ENCODE measurements around the gene FGF12.

DNA sequence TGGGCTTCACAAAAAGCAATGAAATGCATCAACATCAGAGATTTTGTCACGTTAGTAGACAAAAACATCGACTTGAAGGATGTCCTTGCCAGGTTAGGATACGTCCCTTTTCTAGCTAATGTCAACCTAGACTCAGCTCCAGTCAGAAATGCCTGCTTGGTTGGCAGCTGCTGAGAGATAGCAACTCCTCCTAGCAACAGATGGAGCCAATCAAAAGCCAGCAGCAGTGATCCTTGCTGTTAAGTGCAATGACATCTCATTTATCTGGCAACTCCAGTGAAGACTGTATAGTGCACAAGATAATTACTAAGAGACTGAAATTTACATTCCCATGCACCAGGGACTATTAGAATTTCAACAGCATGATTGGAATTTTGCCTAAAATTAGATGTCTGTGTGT lies 424.1 kb downstream of the FGF12 start:
- TF ChIP-seq, protein P1, sequence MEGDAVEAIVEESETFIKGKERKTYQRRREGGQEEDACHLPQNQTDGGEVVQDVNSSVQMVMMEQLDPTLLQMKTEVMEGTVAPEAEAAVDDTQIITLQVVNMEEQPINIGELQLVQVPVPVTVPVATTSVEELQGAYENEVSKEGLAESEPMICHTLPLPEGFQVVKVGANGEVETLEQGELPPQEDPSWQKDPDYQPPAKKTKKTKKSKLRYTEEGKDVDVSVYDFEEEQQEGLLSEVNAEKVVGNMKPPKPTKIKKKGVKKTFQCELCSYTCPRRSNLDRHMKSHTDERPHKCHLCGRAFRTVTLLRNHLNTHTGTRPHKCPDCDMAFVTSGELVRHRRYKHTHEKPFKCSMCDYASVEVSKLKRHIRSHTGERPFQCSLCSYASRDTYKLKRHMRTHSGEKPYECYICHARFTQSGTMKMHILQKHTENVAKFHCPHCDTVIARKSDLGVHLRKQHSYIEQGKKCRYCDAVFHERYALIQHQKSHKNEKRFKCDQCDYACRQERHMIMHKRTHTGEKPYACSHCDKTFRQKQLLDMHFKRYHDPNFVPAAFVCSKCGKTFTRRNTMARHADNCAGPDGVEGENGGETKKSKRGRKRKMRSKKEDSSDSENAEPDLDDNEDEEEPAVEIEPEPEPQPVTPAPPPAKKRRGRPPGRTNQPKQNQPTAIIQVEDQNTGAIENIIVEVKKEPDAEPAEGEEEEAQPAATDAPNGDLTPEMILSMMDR (IDR thresholded peaks at IDR 0.05; ENCODE audit: low read length) = no peak
- TF ChIP-seq EZH2 (IDR thresholded peaks at IDR 0.05; ENCODE audit: borderline replicate concordance, low read length) = no peak
